Liver (tissue), 9 donors: ENCODE data around the gene KCNQ1. TPM values are rescaled to one million over a fixed set of nuclear protein-coding genes. Genes with fewer than 3 reads are reported as not detected.

Experiments used
- DNase-seq: peaks from one replicate; pipeline ENCODE4 v3.0.0-alpha.2; 2017; ENCODE audit warnings: low spot score
- H3K27ac ChIP-seq, 2 donors: one replicate each; pipeline ENCODE4 v1.7.0; 2013; ENCODE audit warnings: inconsistent platforms in 2 of 2, low read length in 2 of 2, control low read depth in 1 of 2, low read depth in 1 of 2, mild to moderate bottlenecking in 1 of 2
- H3K27me3 ChIP-seq, 4 donors: one replicate each; pipeline versions ENCODE4 v1.6.1 to v1.7.0; 2013; ENCODE audit warnings: low read length in 3 of 4, inconsistent platforms in 1 of 4, mild to moderate bottlenecking in 1 of 4, moderate library complexity in 1 of 4; ENCODE audit not compliant: control insufficient read depth in 4 of 4, insufficient read depth in 4 of 4
- H3K36me3 ChIP-seq, 4 donors: one replicate each; pipeline versions ENCODE4 v1.6.1 to v1.7.0; 2013; ENCODE audit warnings: low read length in 3 of 4, mild to moderate bottlenecking in 3 of 4, low read depth in 1 of 4, moderate library complexity in 1 of 4; ENCODE audit not compliant: control insufficient read depth in 4 of 4, insufficient read depth in 3 of 4
- H3K4me1 ChIP-seq, 4 donors: one replicate each; pipeline versions ENCODE4 v1.6.1 to v1.7.0; 2013; ENCODE audit warnings: low read length in 3 of 4, mild to moderate bottlenecking in 3 of 4, moderate library complexity in 1 of 4; ENCODE audit not compliant: control insufficient read depth in 4 of 4, insufficient read depth in 4 of 4
- H3K4me3 ChIP-seq, 3 donors: one replicate each; pipeline versions ENCODE4 v1.6.1 to v1.7.0; 2013; ENCODE audit warnings: low read length in 3 of 3, control low read depth in 1 of 3, low read depth in 1 of 3, mild to moderate bottlenecking in 1 of 3
- H3K9ac ChIP-seq, 2 donors: one replicate each; pipeline ENCODE4 v1.7.0; 2013; ENCODE audit warnings: low read length in 2 of 2, mild to moderate bottlenecking in 2 of 2, moderate library complexity in 2 of 2, control low read depth in 1 of 2, low read depth in 1 of 2
- H3K9me3 ChIP-seq, 4 donors: one replicate each; pipeline versions ENCODE4 v1.6.1 to v1.7.0; 2013; ENCODE audit warnings: low read length in 3 of 4; ENCODE audit not compliant: control insufficient read depth in 4 of 4
- ATF3 ChIP-seq: IDR thresholded peaks from 2 replicates; pipeline ENCODE4 v1.6.1; 2016; ENCODE audit warnings: antibody characterized with exemption
- CTCF ChIP-seq: fragments of 150-350 bp; IDR thresholded peaks from 2 replicates; pipeline ENCODE4 v1.5.1; 2017; ENCODE audit warnings: improper control_type of control experiment, low read depth, low read length; ENCODE audit not compliant: missing input control
- EGR1 ChIP-seq, 2 donors: IDR thresholded peaks; 2 replicates each; pipeline ENCODE4 v1.6.1; 2016 to 2018; ENCODE audit warnings: antibody characterized with exemption in 2 of 2, low read depth in 2 of 2
- FOXA1 ChIP-seq: IDR thresholded peaks from 2 replicates; pipeline ENCODE4 v1.6.1; 2016; ENCODE audit warnings: antibody characterized with exemption
- FOXA2 ChIP-seq: IDR thresholded peaks from 2 replicates; pipeline ENCODE4 v1.6.1; 2016; ENCODE audit warnings: antibody characterized with exemption
- GABPA ChIP-seq, 2 donors: IDR thresholded peaks in 1 of 2; conservative IDR thresholded peaks in 1 of 2; 2 replicates each; pipeline ENCODE4 v1.6.1; 2016; ENCODE audit warnings: antibody characterized with exemption in 2 of 2, mild to moderate bottlenecking in 1 of 2, moderate library complexity in 1 of 2
- HNF4A ChIP-seq, 2 donors: conservative IDR thresholded peaks; 2 replicates each; pipeline ENCODE4 v1.6.1; 2016; ENCODE audit warnings: antibody characterized with exemption in 2 of 2, mild to moderate bottlenecking in 2 of 2
- HNF4G ChIP-seq: IDR thresholded peaks from 2 replicates; pipeline ENCODE4 v1.6.1; 2016; ENCODE audit warnings: antibody characterized with exemption
- JUND ChIP-seq, 2 donors: IDR thresholded peaks; 2 replicates each; pipeline ENCODE4 v1.6.1; 2016; ENCODE audit warnings: antibody characterized with exemption in 2 of 2
- MAX ChIP-seq: IDR thresholded peaks from 2 replicates; pipeline ENCODE4 v1.6.1; 2016; ENCODE audit warnings: antibody characterized with exemption
- NR2F2 ChIP-seq: IDR thresholded peaks from 2 replicates; pipeline ENCODE4 v1.6.1; 2016; ENCODE audit warnings: antibody characterized with exemption
- RAD21 ChIP-seq, 2 donors: IDR thresholded peaks; 2 replicates each; pipeline ENCODE4 v1.6.1; 2016; ENCODE audit warnings: antibody characterized with exemption in 2 of 2, mild to moderate bottlenecking in 2 of 2
- REST ChIP-seq: IDR thresholded peaks from 2 replicates; pipeline ENCODE4 v1.6.1; 2016; ENCODE audit warnings: antibody characterized with exemption, mild to moderate bottlenecking
- RXRA ChIP-seq, 2 donors: IDR thresholded peaks; 2 replicates each; pipeline ENCODE4 v1.6.1; 2017 to 2018; ENCODE audit warnings: antibody characterized with exemption in 2 of 2, mild to moderate bottlenecking in 1 of 2
- SP1 ChIP-seq: IDR thresholded peaks from 2 replicates; pipeline ENCODE4 v1.6.1; 2018; ENCODE audit warnings: antibody characterized with exemption, mild to moderate bottlenecking
- TAF1 ChIP-seq: conservative IDR thresholded peaks from 2 replicates; pipeline ENCODE4 v1.6.1; 2016; ENCODE audit warnings: antibody characterized with exemption, mild to moderate bottlenecking
- YY1 ChIP-seq: IDR thresholded peaks from 2 replicates; pipeline ENCODE4 v1.6.1; 2016; ENCODE audit warnings: antibody characterized with exemption, mild to moderate bottlenecking
- ZBTB33 ChIP-seq: IDR thresholded peaks from 2 replicates; pipeline ENCODE4 v1.6.1; 2016; ENCODE audit warnings: antibody characterized with exemption
- WGBS: extraction: QIAGEN DNeasy Blood & Tissue Kit; methylation state at CpG from one replicate; pipeline ENCODE4 v1.1.7; 2013; 5-methylcytosine and 5-hydroxymethylcytosine counted together
- polyA plus RNA-seq, 2 donors: library from polyadenylated mRNA; stranded (reverse) in 1 of 2; unstranded in 1 of 2; fragments of 200-250 nt in 1 of 2; fragments of >200 nt in 1 of 2; fragmentation: Nextera tagmentation in 1 of 2; extraction: Ambion mirVana in 1 of 2; gene quantifications; one replicate each; pipeline versions ENCODE4 v1.2.1 to v1.2.3, GENCODE V29; 2013 to 2015
- total RNA-seq, 2 donors: library from RNA; depleted of rRNA; stranded (reverse); fragments of >200 nt; gene quantifications; one replicate each; pipeline ENCODE4 v1.2.3, GENCODE V29; 2014
- donor health status: healthy.
- donor health status: healthy.
- donor health status: healthy.
- donor health status: healthy.
- donor health status: healthy.

KCNQ1 gene
- total and polyA plus RNA-seq, 4 donors = 0.31 to 2.2 (median 1.5) TPM

GRCh38 chr11:2673871-2674471 lies 229.2 kb downstream of the KCNQ1 start:
- Histone ChIP-seq H3K27ac (no peak overlapping the region), H3K4me1 (peaks cover 0 to 3% (median 0%) of the 10 kb centered on the region in 4 donors), H3K9me3 (no peaks in the 10 kb centered on the region), H3K36me3 (no peaks in the 10 kb centered on the region), H3K27me3 (no peaks in the 10 kb centered on the region), H3K4me3 (no peak overlapping the region), H3K9ac (no peak overlapping the region)
- peak; percentile 31 for DNase-seq
- no peak for TF ChIP-seq YY1
- no peak for TF ChIP-seq TAF1
- no peak for TF ChIP-seq RXRA (IDR thresholded peaks at IDR 0.05)
- TF ChIP-seq FOXA2 = no peak
- TF ChIP-seq GABPA (IDR thresholded peaks at IDR 0.05 in 1 of 2, conservative IDR thresholded peaks at IDR 0.05 in 1 of 2) = no peak
- no peak for TF ChIP-seq SP1
- TF ChIP-seq CTCF = no peak
- no peak for TF ChIP-seq REST
- TF ChIP-seq MAX = no peak
- TF ChIP-seq HNF4A (conservative IDR thresholded peaks at IDR 0.05) = no peak
- no peak for TF ChIP-seq NR2F2
- no peak for TF ChIP-seq EGR1 (IDR thresholded peaks at IDR 0.05; ENCODE audit: low read depth in 2 of 2)
- no peak for TF ChIP-seq ATF3
- no peak for TF ChIP-seq ZBTB33
- TF ChIP-seq RAD21 (IDR thresholded peaks at IDR 0.05) = no peak
- no peak for TF ChIP-seq HNF4G
- TF ChIP-seq FOXA1 = no peak
- TF ChIP-seq JUND (IDR thresholded peaks at IDR 0.05) = no peak
- 88% methylated on average over 16 of the region's 16 CpGs for whole genome bisulfite sequencing
